ENCODE results near the gene APC. TPM values are rescaled to one million over a fixed set of nuclear protein-coding genes. Genes with fewer than 3 reads are reported as not detected.
A peak's percentile ranks its signal among the peaks of the same experiment; 100 is the strongest.

APC gene
- total RNA-seq, 1 donor from 2014 or later, result 53.9 TPM

DNA sequence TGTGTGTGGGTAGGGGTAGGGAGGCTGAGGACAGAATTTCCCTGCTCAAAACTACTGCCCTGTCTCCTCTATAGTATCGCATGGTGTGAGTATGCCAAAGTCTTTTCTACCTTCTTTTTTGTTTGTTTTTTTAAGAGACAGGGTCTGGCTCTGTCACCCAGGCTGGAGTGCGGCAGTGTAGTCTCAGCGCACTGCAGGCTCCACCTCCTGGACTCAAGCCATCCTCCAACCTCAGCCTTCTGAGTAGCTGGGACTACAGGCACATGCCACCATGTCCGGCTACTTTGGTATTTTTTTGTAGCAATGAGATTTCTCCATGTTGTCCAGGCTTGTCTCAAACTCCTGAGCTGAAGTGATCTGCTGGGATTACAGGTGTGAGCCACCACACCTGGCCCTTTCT lies 125.9 kb downstream of the APC start:
- Histone ChIP-seq H3K79me2 (ENCODE audit: insufficient read depth, low read length) (peaks cover 54% of the 10 kb centered on the region), H4K20me1 (ENCODE audit: insufficient read depth, low read length) (peaks cover 51% of the 10 kb centered on the region), H3K9ac (ENCODE audit: low read length) (peak overlapping the region; percentile 98), H3K9me3 (ENCODE audit: insufficient read depth, low read depth, low read length) (no peaks in the 10 kb centered on the region), H2AFZ (ENCODE audit: low read depth, low read length) (no peak overlapping the region), H3K27ac (ENCODE audit: low read depth, low read length) (no peak overlapping the region), H3K27me3 (ENCODE audit: insufficient read depth, low read length) (no peaks in the 10 kb centered on the region), H3K4me2 (ENCODE audit: low read length) (peak overlapping the region; percentile 90), H3K4me3 (ENCODE audit: insufficient read depth, low read depth, low read length) (peak overlapping the region; percentile 92), H3K36me3 (ENCODE audit: insufficient read depth, low read length) (peaks cover 29% of the 10 kb centered on the region), H3K4me1 (ENCODE audit: insufficient read depth, low read length) (peaks cover 23% of the 10 kb centered on the region)
- peak; percentile 12 for DNase-seq (ENCODE audit: low read depth)
- no peak for FAIRE-seq
- H3K9me3 Mint-ChIP-seq (ENCODE audit: unreplicated experiment), result peaks cover 3% of the 10 kb centered on the region
- peaks cover 20% of the 10 kb centered on the region for H3K4me1 Mint-ChIP-seq (ENCODE audit: low read depth, unreplicated experiment)
- TF ChIP-seq, protein P1, sequence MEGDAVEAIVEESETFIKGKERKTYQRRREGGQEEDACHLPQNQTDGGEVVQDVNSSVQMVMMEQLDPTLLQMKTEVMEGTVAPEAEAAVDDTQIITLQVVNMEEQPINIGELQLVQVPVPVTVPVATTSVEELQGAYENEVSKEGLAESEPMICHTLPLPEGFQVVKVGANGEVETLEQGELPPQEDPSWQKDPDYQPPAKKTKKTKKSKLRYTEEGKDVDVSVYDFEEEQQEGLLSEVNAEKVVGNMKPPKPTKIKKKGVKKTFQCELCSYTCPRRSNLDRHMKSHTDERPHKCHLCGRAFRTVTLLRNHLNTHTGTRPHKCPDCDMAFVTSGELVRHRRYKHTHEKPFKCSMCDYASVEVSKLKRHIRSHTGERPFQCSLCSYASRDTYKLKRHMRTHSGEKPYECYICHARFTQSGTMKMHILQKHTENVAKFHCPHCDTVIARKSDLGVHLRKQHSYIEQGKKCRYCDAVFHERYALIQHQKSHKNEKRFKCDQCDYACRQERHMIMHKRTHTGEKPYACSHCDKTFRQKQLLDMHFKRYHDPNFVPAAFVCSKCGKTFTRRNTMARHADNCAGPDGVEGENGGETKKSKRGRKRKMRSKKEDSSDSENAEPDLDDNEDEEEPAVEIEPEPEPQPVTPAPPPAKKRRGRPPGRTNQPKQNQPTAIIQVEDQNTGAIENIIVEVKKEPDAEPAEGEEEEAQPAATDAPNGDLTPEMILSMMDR (IDR thresholded peaks at IDR 0.05; ENCODE audit: insufficient read depth, low read depth, low read length), result no peak
- TF ChIP-seq EZH2 (IDR thresholded peaks at IDR 0.05; ENCODE audit: insufficient read depth, low read length), result no peak
- peak overlapping the region; percentile 98 for H3K4me3 Mint-ChIP-seq (ENCODE audit: unreplicated experiment)
- no peak overlapping the region for H3K27ac Mint-ChIP-seq (ENCODE audit: unreplicated experiment)
- H3K27me3 Mint-ChIP-seq (ENCODE audit: low read depth, unreplicated experiment), result no peaks in the 10 kb centered on the region
- H3K36me3 Mint-ChIP-seq (ENCODE audit: low read depth, unreplicated experiment), result peaks cover 11% of the 10 kb centered on the region

DNA sequence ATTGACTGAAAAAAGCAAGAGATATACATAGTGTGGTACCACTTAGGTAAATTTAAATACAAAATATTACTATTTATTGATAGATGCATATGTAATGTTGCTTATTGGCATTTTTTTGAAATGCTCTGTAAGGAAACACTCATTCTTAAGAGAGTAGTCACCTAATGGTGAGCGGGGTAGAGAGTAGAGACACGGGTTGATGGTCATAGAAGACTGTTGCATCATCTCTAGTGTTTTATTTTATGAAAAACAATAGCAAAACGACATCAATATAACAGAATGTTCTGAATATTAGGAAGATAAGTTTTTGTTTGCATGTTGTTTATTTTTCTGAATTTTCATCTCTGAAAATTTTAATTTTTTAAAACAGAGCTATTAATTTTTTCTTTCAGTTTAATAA lies 127.4 kb downstream of the APC start:
- peaks cover 23% of the 10 kb centered on the region for H3K4me1 ChIP-seq (ENCODE audit: insufficient read depth, low read length)
- H4K20me1 ChIP-seq (ENCODE audit: insufficient read depth, low read length), result peaks cover 64% of the 10 kb centered on the region
- peaks cover 57% of the 10 kb centered on the region for H3K79me2 ChIP-seq (ENCODE audit: insufficient read depth, low read length)
- H3K9me3 Mint-ChIP-seq (ENCODE audit: unreplicated experiment), result peaks cover 3% of the 10 kb centered on the region
- H3K27me3 Mint-ChIP-seq (ENCODE audit: low read depth, unreplicated experiment), result no peaks in the 10 kb centered on the region
- H3K27ac ChIP-seq (ENCODE audit: low read depth, low read length), result no peak overlapping the region
- no peak overlapping the region for H3K4me3 Mint-ChIP-seq (ENCODE audit: unreplicated experiment)
- H3K27ac Mint-ChIP-seq (ENCODE audit: unreplicated experiment), result no peak overlapping the region
- FAIRE-seq (no peak), DNase-seq (ENCODE audit: low read depth) (no peak)
- H3K36me3 Mint-ChIP-seq (ENCODE audit: low read depth, unreplicated experiment), result peaks cover 13% of the 10 kb centered on the region
- H3K9me3 ChIP-seq (ENCODE audit: insufficient read depth, low read depth, low read length), result no peaks in the 10 kb centered on the region
- no peaks in the 10 kb centered on the region for H3K27me3 ChIP-seq (ENCODE audit: insufficient read depth, low read length)
- TF ChIP-seq EZH2 (IDR thresholded peaks at IDR 0.05; ENCODE audit: insufficient read depth, low read length), result no peak
- TF ChIP-seq, protein P1 (IDR thresholded peaks at IDR 0.05; ENCODE audit: insufficient read depth, low read depth, low read length), result no peak
- H3K4me2 ChIP-seq (ENCODE audit: low read length), result no peak overlapping the region
- H3K4me1 Mint-ChIP-seq (ENCODE audit: low read depth, unreplicated experiment), result peaks cover 20% of the 10 kb centered on the region
- H3K36me3 ChIP-seq (ENCODE audit: insufficient read depth, low read length), result peaks cover 44% of the 10 kb centered on the region
- no peak overlapping the region for H3K9ac ChIP-seq (ENCODE audit: low read length)
- no peak overlapping the region for H2AFZ ChIP-seq (ENCODE audit: low read depth, low read length)
- no peak overlapping the region for H3K4me3 ChIP-seq (ENCODE audit: insufficient read depth, low read depth, low read length)

DNA sequence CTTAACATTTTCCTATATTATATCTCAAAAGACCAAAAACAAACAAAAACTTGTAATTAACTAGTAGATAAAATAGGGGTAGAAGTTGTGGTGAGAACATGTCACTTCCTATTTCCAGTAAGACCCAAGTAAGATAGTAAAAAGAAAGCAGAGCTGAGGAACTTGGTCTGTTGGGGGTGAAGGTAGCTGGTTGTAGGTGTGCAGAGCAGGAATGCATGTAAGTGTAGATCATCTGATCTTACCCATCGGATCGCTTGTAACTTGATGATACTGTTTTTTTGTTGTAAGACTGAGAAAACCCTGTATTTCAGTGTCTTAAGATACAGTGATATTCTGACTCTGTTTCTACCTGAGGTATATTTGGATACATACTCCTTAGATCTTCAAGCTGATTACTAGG lies 129.1 kb downstream of the APC start:
- DNase-seq (ENCODE audit: low read depth), result no peak
- H3K9me3 Mint-ChIP-seq (ENCODE audit: unreplicated experiment), result no peaks in the 10 kb centered on the region
- H3K36me3 Mint-ChIP-seq (ENCODE audit: low read depth, unreplicated experiment), result peaks cover 13% of the 10 kb centered on the region

More for the DNA sequence above, 129.1 kb downstream of the APC start:
- Histone ChIP-seq H3K4me3 (ENCODE audit: insufficient read depth, low read depth, low read length) (no peak overlapping the region), H3K9me3 (ENCODE audit: insufficient read depth, low read depth, low read length) (no peaks in the 10 kb centered on the region), H2AFZ (ENCODE audit: low read depth, low read length) (no peak overlapping the region), H3K79me2 (ENCODE audit: insufficient read depth, low read length) (peaks cover 54% of the 10 kb centered on the region), H3K9ac (ENCODE audit: low read length) (no peak overlapping the region), H3K27ac (ENCODE audit: low read depth, low read length) (no peak overlapping the region), H4K20me1 (ENCODE audit: insufficient read depth, low read length) (peaks cover 72% of the 10 kb centered on the region), H3K27me3 (ENCODE audit: insufficient read depth, low read length) (no peaks in the 10 kb centered on the region), H3K4me2 (ENCODE audit: low read length) (no peak overlapping the region), H3K4me1 (ENCODE audit: insufficient read depth, low read length) (peaks cover 18% of the 10 kb centered on the region), H3K36me3 (ENCODE audit: insufficient read depth, low read length) (peaks cover 45% of the 10 kb centered on the region)
- no peak for TF ChIP-seq EZH2 (IDR thresholded peaks at IDR 0.05; ENCODE audit: insufficient read depth, low read length)
- TF ChIP-seq, protein P1 (IDR thresholded peaks at IDR 0.05; ENCODE audit: insufficient read depth, low read depth, low read length), result no peak
- Mint-ChIP-seq H3K27ac (ENCODE audit: unreplicated experiment) (no peak overlapping the region), H3K4me3 (ENCODE audit: unreplicated experiment) (no peak overlapping the region), H3K4me1 (ENCODE audit: low read depth, unreplicated experiment) (peaks cover 20% of the 10 kb centered on the region), H3K27me3 (ENCODE audit: low read depth, unreplicated experiment) (no peaks in the 10 kb centered on the region)
- no peak for FAIRE-seq

All from astrocyte (in vitro differentiated cells and primary cell).